ENCODE data around the gene DENND6B. TPM values are rescaled to one million over a fixed set of nuclear protein-coding genes. Genes with fewer than 3 reads are reported as not detected.

The DENND6B gene
- total and polyA plus RNA-seq, 2 donors (not counting 1 experiment from before 2014, with no cell fraction given): 2.8 to 10.3 TPM

DNA sequence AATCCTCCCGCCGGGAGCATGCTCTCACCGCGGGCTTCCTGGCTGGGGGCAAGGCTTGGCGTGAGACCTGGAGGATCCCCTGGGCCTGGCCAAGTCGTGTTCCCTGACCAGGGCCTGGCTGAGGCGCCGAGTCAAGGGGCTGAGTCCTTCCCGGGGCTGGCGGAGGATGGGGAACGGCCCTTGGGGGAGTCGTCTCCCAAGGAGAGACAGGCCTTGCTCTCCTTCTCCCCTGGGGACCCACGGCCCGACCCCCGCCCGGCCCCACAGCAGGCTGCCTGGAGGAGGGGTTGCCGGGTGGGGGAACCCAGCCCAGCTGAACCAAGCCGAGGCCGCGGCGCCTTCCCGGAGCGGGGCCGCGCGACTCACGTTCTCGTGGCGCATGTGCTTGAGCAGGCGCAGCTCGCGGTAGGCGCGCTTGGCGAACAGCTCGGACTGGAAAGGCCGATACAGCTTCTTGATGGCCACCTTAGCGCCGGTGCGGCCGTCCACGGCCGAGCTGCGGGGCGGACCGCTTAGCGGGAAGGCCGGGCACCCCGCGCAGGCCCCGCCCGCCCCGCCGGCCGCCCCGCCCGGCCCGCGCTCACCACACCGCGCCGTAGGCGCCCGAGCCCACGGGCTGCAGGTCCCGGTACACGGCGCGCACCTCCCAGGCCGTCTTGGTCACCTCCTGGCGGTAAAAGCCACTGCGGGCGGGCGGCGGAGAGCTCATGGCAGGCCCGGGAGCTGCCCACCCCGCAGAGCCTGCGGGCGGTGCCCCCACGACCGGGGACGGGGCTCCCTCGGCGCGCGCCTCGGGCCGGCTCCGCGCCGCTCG is 65.8 kb downstream of the DENND6B start:
- POLR2A ChIA-PET: no interaction called here

DNA sequence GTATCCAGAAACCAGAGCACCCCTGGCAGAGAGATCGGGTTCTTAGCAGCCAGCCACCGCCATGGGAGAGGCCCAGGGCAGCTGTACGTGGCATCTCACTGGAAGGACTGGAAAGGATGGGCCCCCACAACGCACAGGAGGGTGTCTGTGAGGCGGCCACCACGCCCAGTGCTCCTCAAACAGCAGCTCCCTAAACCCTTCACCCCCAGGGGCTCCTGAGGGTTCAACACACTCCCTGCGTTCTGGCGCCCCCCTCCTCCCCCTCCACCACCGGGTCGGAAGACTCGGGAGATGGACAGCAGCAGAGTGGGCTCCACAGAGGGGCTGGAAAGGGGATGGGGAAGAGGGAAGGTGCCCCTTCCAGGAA is 66.4 kb downstream of the DENND6B start:
- peaks cover 10% of the 10 kb centered on the region for H3K27me3 Mint-ChIP-seq
- H3K9me3 Mint-ChIP-seq (ENCODE audit: insufficient read depth): no peaks in the 10 kb centered on the region
- intact Hi-C loops (cut with micrococcal nuclease): no loop called here
- no peaks in the 10 kb centered on the region for H3K9me3 ChIP-seq (ENCODE audit: control extremely low read depth in 1 of 3, control insufficient read depth in 2 of 3, insufficient read depth in 1 of 3, low read length in 2 of 3)
- ATAC-seq (ENCODE audit: low read depth): no peak
- H3K9ac ChIP-seq (ENCODE audit: low read length): no peak overlapping the region
- H3K27ac ChIP-seq (ENCODE audit: low read length in 2 of 2): no peak overlapping the region
- CTCF ChIA-PET: interaction anchor here (3.8 kb wide), 1 partner anchor 8 kb away, joined by 22 read pairs; the partner anchor contains the start of gene HDAC10
- H3K4me1 Mint-ChIP-seq: peaks cover 13% of the 10 kb centered on the region
- peak overlapping the region; percentile 70 for H3K4me2 ChIP-seq (replicated peaks; ENCODE audit: low read depth, low read length, poor library complexity, severe bottlenecking)
- WGBS (ENCODE audit: insufficient coverage): 59% methylated on average over 4 of the region's 11 CpGs
- no peak for TF ChIP-seq EZH2 (IDR thresholded peaks at IDR 0.05; ENCODE audit: borderline replicate concordance, insufficient read depth, low read depth, low read length, poor library complexity, severe bottlenecking)
- TF ChIP-seq, protein P1, sequence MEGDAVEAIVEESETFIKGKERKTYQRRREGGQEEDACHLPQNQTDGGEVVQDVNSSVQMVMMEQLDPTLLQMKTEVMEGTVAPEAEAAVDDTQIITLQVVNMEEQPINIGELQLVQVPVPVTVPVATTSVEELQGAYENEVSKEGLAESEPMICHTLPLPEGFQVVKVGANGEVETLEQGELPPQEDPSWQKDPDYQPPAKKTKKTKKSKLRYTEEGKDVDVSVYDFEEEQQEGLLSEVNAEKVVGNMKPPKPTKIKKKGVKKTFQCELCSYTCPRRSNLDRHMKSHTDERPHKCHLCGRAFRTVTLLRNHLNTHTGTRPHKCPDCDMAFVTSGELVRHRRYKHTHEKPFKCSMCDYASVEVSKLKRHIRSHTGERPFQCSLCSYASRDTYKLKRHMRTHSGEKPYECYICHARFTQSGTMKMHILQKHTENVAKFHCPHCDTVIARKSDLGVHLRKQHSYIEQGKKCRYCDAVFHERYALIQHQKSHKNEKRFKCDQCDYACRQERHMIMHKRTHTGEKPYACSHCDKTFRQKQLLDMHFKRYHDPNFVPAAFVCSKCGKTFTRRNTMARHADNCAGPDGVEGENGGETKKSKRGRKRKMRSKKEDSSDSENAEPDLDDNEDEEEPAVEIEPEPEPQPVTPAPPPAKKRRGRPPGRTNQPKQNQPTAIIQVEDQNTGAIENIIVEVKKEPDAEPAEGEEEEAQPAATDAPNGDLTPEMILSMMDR (IDR thresholded peaks at IDR 0.05): no peak
- no peaks in the 10 kb centered on the region for H3K36me3 ChIP-seq (replicated peaks in 1 of 2; ENCODE audit: control extremely low read depth in 1 of 2, control insufficient read depth in 1 of 2, extremely low read depth in 1 of 2, insufficient read depth in 2 of 2, low read length in 1 of 2)
- peaks cover 17 to 21% of the 10 kb centered on the region in 2 donors for H3K4me1 ChIP-seq (ENCODE audit: control insufficient read depth in 2 of 2, insufficient read depth in 2 of 2, low read length in 2 of 2)
- H3K27ac Mint-ChIP-seq: no peak overlapping the region
- POLR2A ChIA-PET: no interaction called here
- no peak overlapping the region for H3K4me3 ChIP-seq (ENCODE audit: control extremely low read depth in 1 of 5, extremely low read depth in 1 of 5, insufficient read depth in 1 of 5, low read depth in 2 of 5, low read length in 4 of 5)
- no peaks in the 10 kb centered on the region for H4K20me1 ChIP-seq (ENCODE audit: control insufficient read depth, insufficient read depth, low read length, poor library complexity, severe bottlenecking)
- no peaks in the 10 kb centered on the region for H3K79me2 ChIP-seq (ENCODE audit: control insufficient read depth, insufficient read depth, low read length)
- peak overlapping the region; percentile 45 for H3K4me3 Mint-ChIP-seq
- DNase-seq: no peak
- peaks cover 0 to 31% (median 8%) of the 10 kb centered on the region in 4 experiments for H3K27me3 ChIP-seq (replicated peaks in 1 of 4; ENCODE audit: control extremely low read depth in 1 of 4, control insufficient read depth in 3 of 4, insufficient read depth in 4 of 4, low read length in 3 of 4)
- no peak overlapping the region for H2AFZ ChIP-seq (ENCODE audit: insufficient read depth, low read depth, low read length, poor library complexity, severe bottlenecking)

More for the DNA sequence above, 65.8 kb downstream of the DENND6B start:
- intact Hi-C loops (cut with micrococcal nuclease): no loop called here
- H3K4me1 ChIP-seq (ENCODE audit: control insufficient read depth in 2 of 2, insufficient read depth in 2 of 2, low read length in 2 of 2): peaks cover 17 to 21% of the 10 kb centered on the region in 2 donors
- H3K4me3 ChIP-seq (ENCODE audit: control extremely low read depth in 1 of 5, extremely low read depth in 1 of 5, insufficient read depth in 1 of 5, low read depth in 2 of 5, low read length in 4 of 5): peak overlapping the region in 3 of 5 experiments; percentile 5 to 36 (median 33)
- TF ChIP-seq, protein P1 (IDR thresholded peaks at IDR 0.05): no peak
- TF ChIP-seq EZH2 (IDR thresholded peaks at IDR 0.05; ENCODE audit: borderline replicate concordance, insufficient read depth, low read depth, low read length, poor library complexity, severe bottlenecking): no peak
- ATAC-seq (ENCODE audit: low read depth) (peak; percentile 28), DNase-seq (no peak)
- WGBS (ENCODE audit: insufficient coverage): 1% methylated on average over 91 of the region's 92 CpGs
- no peak overlapping the region for H3K9ac ChIP-seq (ENCODE audit: low read length)
- peaks cover 10% of the 10 kb centered on the region for H3K27me3 Mint-ChIP-seq
- H3K27ac Mint-ChIP-seq: no peak overlapping the region
- H4K20me1 ChIP-seq (ENCODE audit: control insufficient read depth, insufficient read depth, low read length, poor library complexity, severe bottlenecking): no peaks in the 10 kb centered on the region
- CTCF ChIA-PET: interaction anchor here (1.0 to 3.8 kb wide), 2 partner anchors 9 to 23 kb away, joined by 3 to 22 read pairs; partner anchors contain the start of gene HDAC10
- peaks cover 13% of the 10 kb centered on the region for H3K4me1 Mint-ChIP-seq
- H3K27me3 ChIP-seq (replicated peaks in 1 of 4; ENCODE audit: control extremely low read depth in 1 of 4, control insufficient read depth in 3 of 4, insufficient read depth in 4 of 4, low read length in 3 of 4): peaks cover 0 to 31% (median 8%) of the 10 kb centered on the region in 4 experiments
- H3K4me2 ChIP-seq (replicated peaks; ENCODE audit: low read depth, low read length, poor library complexity, severe bottlenecking): peak overlapping the region; percentile 70
- no peaks in the 10 kb centered on the region for H3K9me3 ChIP-seq (ENCODE audit: control extremely low read depth in 1 of 3, control insufficient read depth in 2 of 3, insufficient read depth in 1 of 3, low read length in 2 of 3)
- no peak overlapping the region for H2AFZ ChIP-seq (ENCODE audit: insufficient read depth, low read depth, low read length, poor library complexity, severe bottlenecking)
- no peaks in the 10 kb centered on the region for H3K9me3 Mint-ChIP-seq (ENCODE audit: insufficient read depth)
- H3K36me3 ChIP-seq (replicated peaks in 1 of 2; ENCODE audit: control extremely low read depth in 1 of 2, control insufficient read depth in 1 of 2, extremely low read depth in 1 of 2, insufficient read depth in 2 of 2, low read length in 1 of 2): no peaks in the 10 kb centered on the region
- no peaks in the 10 kb centered on the region for H3K79me2 ChIP-seq (ENCODE audit: control insufficient read depth, insufficient read depth, low read length)
- H3K27ac ChIP-seq (ENCODE audit: low read length in 2 of 2): no peak overlapping the region
- H3K4me3 Mint-ChIP-seq: peak overlapping the region; percentile 45
